22Rv1 (cell line): ENCODE measurements around the gene TMC6.

Experiments
- H3K27ac ChIP-seq: fragments of 450-650 bp; 2 replicates; pipeline ENCODE4 v1.5.1; 2017
- CTCF ChIP-seq: fragments of 450-650 bp; IDR thresholded peaks from 2 replicates; pipeline ENCODE4 v1.5.1; 2017; ENCODE audit warnings: mild to moderate bottlenecking
- ZFX ChIP-seq: fragments of 450-650 bp; IDR thresholded peaks from 2 replicates; pipeline ENCODE4 v1.6.1; 2017; ENCODE audit warnings: antibody characterized with exemption, borderline replicate concordance

TMC6 gene

GRCh38 chr17:78064708-78065107 is 63.8 kb downstream of the TMC6 start:
- TF ChIP-seq ZFX (no peak), CTCF (no peak)

GRCh38 chr17:78063489-78063888 is 65.1 kb downstream of the TMC6 start:
- TF ChIP-seq ZFX, result no peak
- no peak for TF ChIP-seq CTCF
- H3K27ac ChIP-seq, result no peak overlapping the region

More at GRCh38 chr17:78064708-78065107, 63.8 kb downstream of the TMC6 start:
- no peak overlapping the region for H3K27ac ChIP-seq

GRCh38 chr17:78062596-78062995 is 66.0 kb downstream of the TMC6 start:
- no peak for TF ChIP-seq CTCF
- no peak overlapping the region for H3K27ac ChIP-seq
